Skin of body (tissue), 2 donors: ENCODE measurements around the gene SYNDIG1. TPM values are rescaled to one million over a fixed set of nuclear protein-coding genes. Genes with fewer than 3 reads are reported as not detected.

ENCODE experiments used
- DNase-seq: peaks from one replicate; lab custom pipeline; 2025; lab: John Stamatoyannopoulos, UW
- total RNA-seq: library from RNA; depleted of rRNA; stranded (reverse); fragments of >200 nt; gene quantifications from one replicate; pipeline ENCODE4 v1.2.3, GENCODE V29; 2014

Gene SYNDIG1
- total RNA-seq, 1 donor from 2014 or later, result 2.6 TPM

GRCh38 chr20:24583169-24583792 lies 113.9 kb downstream of the SYNDIG1 start:
- no peak for DNase-seq

- no peak for DNase-seq
These were observed 114.6 kb downstream of the SYNDIG1 start for GRCh38 chr20:24584078-24584477.

DNA sequence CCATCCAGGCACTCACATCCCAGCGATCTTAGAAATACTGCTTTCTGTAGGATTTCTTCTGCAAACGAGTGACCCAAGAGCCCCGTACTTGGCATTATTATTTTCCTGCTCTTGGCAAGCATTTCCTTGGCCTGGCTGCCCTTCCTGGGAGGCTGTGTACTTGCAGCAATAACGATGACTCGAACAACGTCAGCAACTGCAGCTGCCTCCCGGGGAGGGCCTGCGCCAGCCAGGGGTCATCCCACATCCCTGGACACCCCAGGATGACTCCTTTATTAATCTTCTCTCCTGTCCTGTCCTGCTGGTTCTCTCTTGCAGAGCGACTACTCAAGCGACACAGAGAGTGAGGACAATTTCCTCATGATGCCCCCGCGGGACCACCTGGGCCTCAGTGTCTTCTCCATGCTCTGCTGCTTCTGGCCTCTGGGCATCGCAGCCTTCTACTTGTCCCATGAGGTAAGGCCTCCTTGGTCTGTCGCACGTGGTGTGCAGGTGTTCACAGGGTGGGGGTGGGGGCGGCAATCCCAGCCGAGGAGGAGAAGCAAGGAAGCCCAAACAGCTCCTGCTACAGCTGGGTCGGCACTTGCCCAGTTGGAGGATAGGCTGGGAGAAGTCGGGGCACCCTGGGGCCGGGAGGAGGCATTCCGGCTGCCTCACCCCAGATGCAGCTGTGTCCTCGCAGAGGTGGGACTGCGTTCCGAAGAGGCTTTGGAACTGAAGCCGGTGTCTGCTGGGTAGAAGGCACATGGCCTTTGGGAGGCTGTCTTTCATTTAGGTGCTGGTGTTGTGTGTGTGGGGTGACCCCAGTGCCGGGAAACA lies 115.3 kb downstream of the SYNDIG1 start:
- no peak for DNase-seq

GRCh38 chr20:24585796-24586522 lies 116.5 kb downstream of the SYNDIG1 start:
- no peak for DNase-seq

- no peak for DNase-seq
These were observed 117.1 kb downstream of the SYNDIG1 start for GRCh38 chr20:24586523-24586840.

DNA sequence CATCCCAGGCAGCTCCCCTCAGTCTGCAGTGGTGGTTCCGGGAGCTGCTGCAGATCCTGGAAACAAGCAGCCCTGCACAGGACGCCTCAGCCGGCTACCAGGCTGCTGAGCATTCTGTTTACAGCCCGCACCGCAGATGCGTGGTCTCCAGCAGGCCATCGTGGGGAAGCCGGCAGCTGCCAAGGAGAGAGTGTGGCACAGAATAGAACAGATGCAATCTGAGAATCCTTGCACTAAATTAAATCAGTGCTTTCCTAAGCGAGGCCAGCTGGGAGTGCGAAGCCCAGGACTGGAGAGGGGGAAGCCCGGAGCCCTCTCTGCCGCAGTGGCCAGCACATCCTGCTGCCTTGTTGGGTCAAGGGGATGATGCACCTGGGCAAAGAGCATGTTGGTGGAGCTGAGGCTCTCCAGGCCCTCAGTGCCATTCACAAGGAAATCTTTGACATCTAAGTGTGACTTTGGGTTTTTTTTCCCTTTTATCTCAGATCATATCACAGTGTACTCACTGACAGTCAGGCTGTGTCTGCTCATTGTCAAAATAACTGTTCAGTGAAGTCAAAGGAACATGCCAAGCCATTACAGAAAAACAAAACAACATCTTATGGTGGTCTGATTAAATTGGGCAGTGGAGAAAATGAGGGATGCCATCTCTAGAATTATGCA lies 118.1 kb downstream of the SYNDIG1 start:
- no peak for DNase-seq

- no peak for DNase-seq
These were observed 118.7 kb downstream of the SYNDIG1 start for GRCh38 chr20:24588047-24588635.

- DNase-seq, result no peak
These were observed 119.4 kb downstream of the SYNDIG1 start for GRCh38 chr20:24588725-24589340.

- DNase-seq, result no peak
These were observed 120.0 kb downstream of the SYNDIG1 start for GRCh38 chr20:24589381-24589780.

DNA sequence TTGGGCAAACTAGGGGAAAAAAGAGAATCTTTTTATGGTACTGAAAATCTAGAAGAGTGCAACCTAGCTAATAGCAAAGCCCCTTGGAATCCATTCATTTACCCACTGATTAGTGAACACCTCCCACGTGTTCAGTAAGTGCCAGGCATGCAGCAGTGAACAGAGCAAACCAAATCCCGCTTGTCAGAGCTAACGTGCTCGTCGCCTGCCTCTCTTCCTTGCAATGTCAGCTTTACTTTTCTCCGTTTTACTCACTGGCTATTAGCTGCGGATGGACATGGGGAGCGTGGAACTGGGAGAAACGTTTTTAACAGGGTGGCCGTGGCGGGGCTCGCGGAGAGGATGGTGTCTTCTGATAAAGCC lies 120.4 kb downstream of the SYNDIG1 start:
- no peak for DNase-seq

DNA sequence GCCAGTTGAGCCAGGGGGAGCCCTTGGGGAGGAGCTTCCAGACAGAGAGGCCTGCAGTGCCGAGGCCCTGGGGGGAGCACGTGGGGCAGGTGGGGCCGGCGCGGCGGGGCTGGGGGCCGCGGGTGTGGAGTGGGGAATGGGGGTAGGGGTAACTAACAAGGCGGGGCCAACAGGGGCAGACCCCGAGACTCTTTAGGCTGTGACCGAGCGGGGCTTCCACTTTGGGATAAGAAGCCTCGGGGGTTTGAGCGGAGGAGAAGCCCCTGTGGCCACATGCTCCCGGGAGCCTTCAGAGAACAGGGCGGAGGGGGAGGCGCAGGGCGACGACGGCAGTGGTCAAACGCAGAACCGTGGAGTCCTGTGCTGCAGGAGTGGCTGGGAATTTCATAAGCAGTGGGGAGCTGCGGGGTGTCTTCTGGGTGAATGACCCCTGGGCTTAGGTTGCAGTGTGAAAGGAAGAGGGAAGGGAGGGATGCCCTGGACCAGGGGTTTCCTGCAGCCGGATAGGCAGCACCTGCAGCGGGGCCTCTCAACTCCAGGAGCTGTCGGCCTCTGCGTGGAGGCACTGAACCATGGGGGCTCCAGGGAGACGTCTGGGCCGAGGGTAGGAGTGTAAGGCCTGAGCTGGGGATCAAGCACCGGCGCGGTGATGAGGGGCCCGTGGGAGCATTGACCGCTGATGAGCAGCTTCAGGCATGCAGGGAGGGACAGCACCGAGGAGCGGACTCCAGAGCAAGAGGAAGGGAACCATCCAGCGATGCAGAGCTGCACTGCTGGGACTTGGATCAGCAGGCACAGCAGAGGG lies 121.0 kb downstream of the SYNDIG1 start:
- DNase-seq, result no peak

GRCh38 chr20:24597051-24597450 lies 127.6 kb downstream of the SYNDIG1 start:
- DNase-seq, result no peak

GRCh38 chr20:24598346-24598745 lies 128.9 kb downstream of the SYNDIG1 start:
- no peak for DNase-seq

DNA sequence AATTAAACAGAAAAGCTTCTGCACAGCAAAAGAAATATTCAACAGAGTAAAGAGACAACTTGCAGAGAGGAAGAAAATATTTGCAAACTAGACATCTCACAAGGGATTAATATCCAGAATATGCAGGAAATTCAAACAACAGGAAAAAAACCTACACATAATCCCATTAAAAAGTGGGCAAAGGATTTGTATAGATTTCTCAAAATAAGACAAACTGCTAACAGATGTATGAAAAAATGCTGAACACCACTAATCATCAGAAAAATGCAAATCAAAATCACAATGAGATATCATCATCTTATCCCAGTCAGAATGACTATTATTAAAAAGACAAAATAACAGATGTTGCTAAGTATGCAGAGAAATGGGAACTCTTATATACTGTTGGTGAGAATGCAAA lies 129.6 kb downstream of the SYNDIG1 start:
- peak; percentile 60 for DNase-seq

GRCh38 chr20:24600012-24600411 lies 130.6 kb downstream of the SYNDIG1 start:
- DNase-seq, result no peak

DNA sequence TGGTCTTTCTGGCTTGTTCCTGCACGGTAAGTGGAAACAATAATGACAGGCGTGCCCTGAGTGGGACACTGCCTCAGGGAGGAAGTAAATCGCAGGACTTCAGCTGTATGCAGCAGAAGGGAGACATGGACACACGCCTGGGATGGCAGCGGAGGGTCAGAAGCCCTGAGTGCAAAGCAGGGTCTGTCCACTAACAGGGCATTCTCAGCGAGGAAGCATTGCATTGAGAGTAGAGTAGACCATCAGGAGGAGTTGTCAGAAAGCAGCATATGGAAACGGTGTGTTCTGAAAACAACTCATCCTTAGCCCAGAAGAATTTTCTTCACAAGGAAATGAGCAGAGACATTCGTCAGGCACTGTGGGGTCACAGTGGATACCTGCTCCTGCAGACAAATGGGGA lies 134.0 kb downstream of the SYNDIG1 start:
- no peak for DNase-seq

- DNase-seq, result no peak
These were observed 135.7 kb downstream of the SYNDIG1 start for GRCh38 chr20:24604966-24605665.

GRCh38 chr20:24605937-24606455 lies 136.6 kb downstream of the SYNDIG1 start:
- no peak for DNase-seq

- no peak for DNase-seq
These were observed 138.0 kb downstream of the SYNDIG1 start for GRCh38 chr20:24607402-24607801.
